ENCODE data around the gene IL1R2.

IL1R2 gene

GRCh38 chr2:101952551-101952950 lies 39.2 kb upstream of the IL1R2 start:
- TF ChIP-seq CTCF (IDR thresholded peaks at IDR 0.05; ENCODE audit: low read depth, low read length), result no peak
- no peak for DNase-seq (ENCODE audit: extremely low read depth, low read depth)

- no peak for DNase-seq (ENCODE audit: extremely low read depth, low read depth)
- TF ChIP-seq CTCF (IDR thresholded peaks at IDR 0.05; ENCODE audit: low read depth, low read length), result no peak
These were observed 35.0 kb upstream of the IL1R2 start for GRCh38 chr2:101956465-101957438.

- TF ChIP-seq CTCF (IDR thresholded peaks at IDR 0.05; ENCODE audit: low read depth, low read length), result no peak
- no peak for DNase-seq (ENCODE audit: extremely low read depth, low read depth)
These were observed 33.7 kb upstream of the IL1R2 start for GRCh38 chr2:101958061-101958460.

GRCh38 chr2:101960819-101961337 lies 30.9 kb upstream of the IL1R2 start:
- TF ChIP-seq CTCF (IDR thresholded peaks at IDR 0.05; ENCODE audit: low read depth, low read length), result no peak
- DNase-seq (ENCODE audit: extremely low read depth, low read depth), result no peak

- peak; percentile 37 for TF ChIP-seq CTCF (IDR thresholded peaks at IDR 0.05; ENCODE audit: low read depth, low read length)
- DNase-seq (ENCODE audit: extremely low read depth, low read depth), result peak; percentile 98
These were observed 30.2 kb upstream of the IL1R2 start for GRCh38 chr2:101961338-101962191.

- no peak for TF ChIP-seq CTCF (IDR thresholded peaks at IDR 0.05; ENCODE audit: low read depth, low read length)
These were observed 29.5 kb upstream of the IL1R2 start for GRCh38 chr2:101962309-101962708.

More at GRCh38 chr2:101962309-101962708, 29.5 kb upstream of the IL1R2 start:
- no peak for DNase-seq (ENCODE audit: extremely low read depth, low read depth)

Measured in AG09319 (cell line).